Activated T-cell treated with anti-CD3 and anti-CD28 coated beads, Interleukin-2, amount 50 U/mL, for 24 hours (primary cell): ENCODE results near the gene PIP5KL1.

Experiments
- DNase-seq: peaks from one replicate; pipeline ENCODE4 v3.0.0-alpha.2; 2020
- H3K27ac Mint-ChIP-seq: 2 replicates; pipeline ENCODE4 v1.8.0; 2020; ENCODE audit warnings: mild to moderate bottlenecking, mixed read lengths
- H3K27me3 Mint-ChIP-seq: 2 replicates; pipeline ENCODE4 v1.8.0; 2020; ENCODE audit warnings: mixed read lengths
- H3K36me3 Mint-ChIP-seq: 2 replicates; pipeline ENCODE4 v1.8.0; 2020; ENCODE audit warnings: low read depth, mixed read lengths
- H3K4me1 Mint-ChIP-seq: 2 replicates; pipeline ENCODE4 v1.8.0; 2020; ENCODE audit warnings: low read depth, mixed read lengths
- H3K4me3 Mint-ChIP-seq: 2 replicates; pipeline ENCODE4 v1.8.0; 2020; ENCODE audit warnings: mild to moderate bottlenecking, moderate library complexity, mixed read lengths
- H3K9me3 Mint-ChIP-seq: 2 replicates; pipeline ENCODE4 v1.8.0; 2020; ENCODE audit warnings: mixed read lengths

The PIP5KL1 gene

DNA sequence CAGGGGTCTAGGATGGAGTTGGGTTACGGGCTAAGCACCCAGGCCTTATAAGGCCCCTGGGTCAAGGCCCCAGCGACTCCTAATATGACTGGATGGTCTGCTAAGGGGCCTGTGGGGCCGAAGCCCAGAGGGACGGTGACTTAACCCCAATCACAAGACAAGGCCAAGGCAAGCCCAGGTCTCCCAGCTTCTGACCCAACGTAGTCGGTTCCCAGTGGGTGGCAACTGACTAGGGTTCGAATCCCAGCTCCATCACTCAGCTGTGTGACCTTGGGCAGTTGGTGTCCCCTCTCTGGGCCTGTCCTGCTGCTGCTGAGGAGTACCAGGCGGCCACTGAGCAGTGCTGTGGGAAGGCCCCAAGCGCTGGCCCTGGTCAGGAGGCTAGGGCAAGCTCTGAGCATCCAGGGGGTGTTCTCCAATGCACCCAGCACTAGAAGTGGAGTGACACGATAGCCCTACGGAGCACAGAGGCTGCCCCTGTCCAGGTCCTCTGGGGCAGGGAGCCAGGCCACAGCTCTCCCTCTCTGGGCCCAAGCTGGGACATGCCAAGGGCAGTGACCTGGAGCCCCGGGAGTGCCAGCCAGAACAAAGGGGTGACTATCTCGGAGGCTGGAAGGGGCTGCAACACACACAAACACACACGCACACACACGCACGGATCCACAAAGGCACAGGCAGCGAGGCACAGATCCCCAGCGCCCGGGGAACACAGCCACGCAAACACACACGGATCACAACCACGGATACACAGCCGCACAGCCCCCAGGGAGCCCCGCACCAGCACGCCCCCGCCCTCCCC, 53.6 kb downstream of the PIP5KL1 start:
- H3K27ac Mint-ChIP-seq = peak overlapping the region; percentile 23
- peaks cover 6% of the 10 kb centered on the region for H3K27me3 Mint-ChIP-seq
- no peaks in the 10 kb centered on the region for H3K36me3 Mint-ChIP-seq
- no peak for DNase-seq
- H3K4me3 Mint-ChIP-seq = peak overlapping the region; percentile 55
- H3K4me1 Mint-ChIP-seq = peaks cover 10% of the 10 kb centered on the region
- no peaks in the 10 kb centered on the region for H3K9me3 Mint-ChIP-seq

DNA sequence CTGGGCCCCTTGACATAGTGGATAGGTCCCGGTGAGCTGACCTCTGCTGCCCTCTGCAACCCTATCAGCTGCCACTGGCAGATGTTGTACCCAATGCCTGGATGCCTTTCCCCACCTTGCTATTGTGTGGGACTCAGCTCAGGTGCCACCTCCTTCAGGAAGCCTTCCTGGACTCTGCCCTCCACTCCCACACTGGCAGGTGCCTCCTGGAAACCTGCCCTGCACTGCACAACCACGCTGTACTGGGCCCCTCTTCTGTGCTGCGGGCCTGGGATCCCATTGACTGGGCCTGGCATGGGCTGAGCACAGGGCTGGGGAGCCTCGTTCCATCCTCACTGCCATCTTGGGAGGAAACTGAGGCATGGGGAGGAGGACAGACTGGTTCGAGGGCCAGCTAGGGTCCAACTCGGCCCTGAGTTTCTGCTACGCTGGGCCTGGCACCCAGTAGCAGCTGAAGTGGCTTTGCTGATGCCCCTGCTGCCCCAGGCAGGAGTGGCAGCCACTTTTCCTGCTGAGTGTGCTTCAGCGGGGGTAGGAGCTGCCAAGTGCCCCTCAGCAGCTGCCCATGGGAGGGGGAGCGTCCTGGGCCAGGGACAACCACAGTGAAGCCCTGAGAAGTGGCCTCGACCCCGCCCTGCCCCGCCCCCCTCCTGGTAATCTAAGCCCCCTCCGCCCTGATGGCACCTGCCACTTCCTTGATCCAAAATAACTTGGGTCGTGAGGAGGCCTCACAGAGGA, 54.4 kb downstream of the PIP5KL1 start:
- DNase-seq = no peak
- Mint-ChIP-seq H3K36me3 (no peaks in the 10 kb centered on the region), H3K9me3 (no peaks in the 10 kb centered on the region), H3K4me3 (no peak overlapping the region), H3K27me3 (peaks cover 6% of the 10 kb centered on the region), H3K27ac (no peak overlapping the region), H3K4me1 (peaks cover 10% of the 10 kb centered on the region)

DNA sequence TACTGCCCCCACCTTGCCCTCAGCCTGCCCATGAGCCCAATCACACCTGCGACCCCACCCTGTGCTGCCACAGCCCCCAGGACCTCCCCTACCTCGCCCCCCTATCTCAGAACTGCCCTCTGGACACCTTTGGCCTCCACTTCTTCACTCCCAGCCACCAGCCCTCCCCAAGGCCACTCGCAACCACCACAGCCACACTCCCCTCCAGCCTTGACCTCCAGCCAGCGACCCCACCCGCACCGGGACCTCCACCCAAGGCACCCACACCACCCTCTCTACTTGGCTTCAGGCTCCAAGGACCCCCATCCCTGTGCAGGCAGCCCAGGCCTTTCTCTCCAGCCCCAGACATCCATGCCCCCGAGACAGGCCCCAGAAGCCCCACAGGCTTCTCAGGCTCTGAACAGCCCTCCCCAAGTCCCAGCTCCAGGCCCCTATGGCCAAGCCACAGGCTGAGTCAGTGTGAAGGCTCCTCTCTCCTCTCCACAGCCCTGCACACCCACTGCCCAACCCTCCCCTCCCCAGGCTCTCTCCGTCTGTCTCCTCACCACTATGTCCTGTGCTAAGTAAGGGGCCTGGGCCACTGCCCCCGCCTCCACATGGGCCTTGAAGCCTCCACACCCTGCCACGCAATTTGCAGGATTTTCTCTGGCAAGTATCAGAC, 55.1 kb downstream of the PIP5KL1 start:
- H3K27me3 Mint-ChIP-seq = peaks cover 6% of the 10 kb centered on the region
- H3K4me3 Mint-ChIP-seq = no peak overlapping the region
- no peaks in the 10 kb centered on the region for H3K36me3 Mint-ChIP-seq
- H3K9me3 Mint-ChIP-seq = no peaks in the 10 kb centered on the region
- DNase-seq = no peak
- H3K4me1 Mint-ChIP-seq = peaks cover 10% of the 10 kb centered on the region
- H3K27ac Mint-ChIP-seq = no peak overlapping the region

DNA sequence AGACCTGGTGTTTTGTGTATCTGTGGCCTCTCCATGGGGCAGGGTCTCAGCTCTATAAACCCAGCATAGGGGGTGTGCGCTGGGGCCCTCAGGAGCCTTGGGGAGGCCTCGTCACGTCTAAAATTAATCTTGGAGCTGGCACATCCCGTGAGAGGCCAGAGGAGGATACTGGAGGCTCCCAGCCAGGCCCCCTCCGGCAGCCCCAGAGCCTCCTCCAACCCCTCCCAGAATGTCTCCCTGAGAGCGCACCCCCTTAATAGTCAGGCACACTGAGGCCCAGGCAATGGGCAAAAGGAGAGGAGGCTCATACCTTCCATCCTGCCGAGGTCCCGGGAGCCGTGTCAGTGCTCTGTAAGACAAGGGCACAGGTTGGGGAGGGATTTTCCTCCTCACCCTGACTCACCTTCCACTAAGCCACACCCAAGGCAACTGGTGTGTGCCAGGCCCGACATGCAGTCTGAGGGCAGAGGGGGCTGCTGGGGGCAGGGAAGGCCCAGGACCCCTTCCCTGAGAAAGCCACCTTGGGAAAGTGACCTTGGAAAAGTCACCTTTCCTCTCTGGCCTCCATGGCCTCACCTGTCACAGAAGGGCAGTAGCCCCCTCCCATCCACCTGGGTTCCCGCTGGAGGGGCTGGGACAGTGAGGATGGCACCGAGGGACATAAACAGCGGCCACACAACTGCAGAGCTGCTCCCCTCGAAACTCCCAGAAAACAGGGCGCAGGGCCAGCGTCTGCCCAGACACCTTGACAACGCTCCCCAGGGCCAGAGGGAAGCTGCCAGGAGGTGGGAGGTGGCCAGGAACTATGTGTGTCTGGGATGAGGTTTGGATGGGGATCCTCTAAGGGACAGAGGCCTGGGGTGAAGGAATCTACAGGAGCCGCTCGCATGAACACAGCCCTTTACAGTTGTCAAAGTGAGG, 56.0 kb downstream of the PIP5KL1 start:
- Mint-ChIP-seq H3K9me3 (no peaks in the 10 kb centered on the region), H3K4me1 (peaks cover 10% of the 10 kb centered on the region), H3K4me3 (no peak overlapping the region), H3K27me3 (peaks cover 6% of the 10 kb centered on the region), H3K36me3 (no peaks in the 10 kb centered on the region), H3K27ac (no peak overlapping the region)
- DNase-seq = no peak

DNA sequence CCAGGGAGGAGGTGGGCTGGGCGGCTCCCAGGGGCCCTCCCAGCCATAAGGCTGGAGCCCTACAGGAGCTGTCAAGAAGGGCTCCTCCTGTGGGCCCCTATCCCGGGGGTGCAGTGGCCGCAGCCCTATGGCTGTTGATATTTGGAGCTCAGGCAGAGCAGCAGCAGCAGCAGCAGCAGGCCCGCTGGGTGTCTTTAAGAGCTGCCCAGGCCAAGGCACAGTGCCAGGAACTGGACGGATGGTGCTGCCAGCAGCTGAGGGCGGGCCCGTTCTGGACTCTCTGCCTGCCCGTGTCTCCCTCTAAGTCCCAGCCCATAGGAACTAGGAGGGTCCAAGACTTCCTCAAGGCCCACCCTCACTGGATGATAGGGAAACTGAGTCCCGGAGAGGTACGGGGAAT, 56.7 kb downstream of the PIP5KL1 start:
- Mint-ChIP-seq H3K9me3 (no peaks in the 10 kb centered on the region), H3K27ac (no peak overlapping the region)

DNA sequence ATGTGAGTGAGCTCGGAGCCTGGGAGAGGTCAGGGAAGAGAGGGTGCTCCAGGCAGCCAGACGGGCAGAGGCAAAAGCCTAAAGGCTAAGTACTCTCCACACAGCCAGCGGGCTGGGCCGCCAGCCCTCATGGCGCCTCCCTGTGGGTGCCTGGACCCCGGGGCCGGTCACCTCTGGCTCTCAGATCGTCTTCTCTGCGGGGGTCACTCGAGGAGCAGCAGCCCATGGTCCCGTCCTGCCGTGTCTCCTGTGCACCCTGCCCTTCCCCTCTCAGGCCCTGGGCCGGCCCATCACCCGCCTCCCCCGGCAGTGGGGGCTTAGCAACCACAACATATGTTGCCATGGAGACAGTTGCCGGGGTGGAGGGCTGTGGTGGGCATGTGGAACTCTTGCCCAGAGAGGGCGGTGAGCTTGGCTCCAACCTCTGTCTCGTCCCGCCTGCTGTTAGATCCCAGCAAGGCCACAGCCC, 57.3 kb downstream of the PIP5KL1 start:
- Mint-ChIP-seq H3K27me3 (peaks cover 6% of the 10 kb centered on the region), H3K4me3 (no peak overlapping the region), H3K36me3 (no peaks in the 10 kb centered on the region), H3K27ac (no peak overlapping the region), H3K9me3 (no peaks in the 10 kb centered on the region), H3K4me1 (peaks cover 6% of the 10 kb centered on the region)
- no peak for DNase-seq

More for the DNA sequence above, 56.7 kb downstream of the PIP5KL1 start:
- no peak overlapping the region for H3K4me3 Mint-ChIP-seq
- H3K4me1 Mint-ChIP-seq = peaks cover 10% of the 10 kb centered on the region
- peaks cover 6% of the 10 kb centered on the region for H3K27me3 Mint-ChIP-seq
- no peak for DNase-seq
- no peaks in the 10 kb centered on the region for H3K36me3 Mint-ChIP-seq

DNA sequence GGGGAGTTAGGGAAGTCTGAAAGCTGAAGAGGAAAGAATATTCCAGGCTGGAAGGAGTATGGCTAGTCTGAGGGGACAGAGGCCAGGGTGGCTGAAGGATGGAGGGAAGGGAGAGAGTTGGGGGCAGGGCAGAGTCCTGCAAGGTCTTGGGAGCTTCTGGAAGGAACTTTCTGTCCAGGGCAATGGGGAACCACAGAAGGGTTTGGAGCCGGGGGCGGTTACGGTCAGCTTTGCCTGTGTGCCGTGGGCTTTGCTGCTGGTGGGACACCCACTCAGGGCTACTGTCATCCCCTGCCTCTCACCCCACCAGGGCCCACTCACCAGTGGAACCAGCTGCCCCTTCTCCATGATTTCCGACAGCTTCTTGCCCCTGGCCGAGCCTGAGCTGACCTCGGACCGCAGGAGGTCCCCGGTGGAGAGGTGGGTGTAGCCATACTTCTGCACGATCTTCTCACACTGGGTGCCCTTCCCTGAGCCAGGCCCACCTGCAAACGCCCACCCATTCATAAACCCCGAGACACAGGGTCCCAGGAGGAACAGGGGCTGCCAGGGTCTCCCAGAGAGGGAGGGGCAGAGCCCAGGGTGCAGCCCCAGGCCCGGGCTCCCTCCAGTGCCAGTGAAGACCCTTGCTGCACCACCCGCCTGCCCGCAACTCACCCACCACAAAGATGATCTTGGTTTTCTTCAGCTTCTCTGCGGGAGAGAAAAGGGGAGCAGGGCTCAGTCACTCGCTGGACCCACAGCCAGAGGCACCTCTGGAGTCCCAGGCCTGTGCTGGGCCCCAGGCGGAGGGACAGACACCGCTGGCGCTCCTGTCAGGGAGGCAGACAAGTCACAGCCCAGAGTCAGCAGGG, 58.0 kb downstream of the PIP5KL1 start:
- Mint-ChIP-seq H3K9me3 (no peaks in the 10 kb centered on the region), H3K4me3 (no peak overlapping the region), H3K36me3 (no peaks in the 10 kb centered on the region), H3K4me1 (peaks cover 3% of the 10 kb centered on the region), H3K27ac (no peak overlapping the region), H3K27me3 (peaks cover 3% of the 10 kb centered on the region)
- DNase-seq = no peak

DNA sequence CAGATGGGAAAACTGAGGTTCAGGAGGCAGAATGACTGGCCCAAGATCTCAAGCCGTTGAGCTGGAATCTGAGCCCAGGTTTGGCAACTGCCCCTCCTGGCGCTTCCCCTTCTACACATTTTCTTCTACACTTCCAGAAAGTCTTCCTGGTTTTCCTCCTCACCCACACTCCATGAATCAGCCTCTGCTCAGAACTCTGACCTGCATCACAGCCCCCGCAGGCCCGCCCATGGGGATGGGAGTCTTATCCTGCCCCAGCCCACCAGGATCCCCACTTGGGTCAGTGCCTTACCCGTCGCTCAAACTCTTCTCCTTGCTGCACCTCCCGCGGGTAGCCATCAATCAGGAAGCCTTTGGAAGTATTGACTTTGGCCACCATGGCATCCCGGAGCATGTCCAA, 59.0 kb downstream of the PIP5KL1 start:
- no peak overlapping the region for H3K27ac Mint-ChIP-seq
- no peak overlapping the region for H3K4me3 Mint-ChIP-seq
- H3K9me3 Mint-ChIP-seq = no peaks in the 10 kb centered on the region
- H3K27me3 Mint-ChIP-seq = no peaks in the 10 kb centered on the region
- H3K4me1 Mint-ChIP-seq = no peaks in the 10 kb centered on the region
- DNase-seq = no peak
- no peaks in the 10 kb centered on the region for H3K36me3 Mint-ChIP-seq

DNA sequence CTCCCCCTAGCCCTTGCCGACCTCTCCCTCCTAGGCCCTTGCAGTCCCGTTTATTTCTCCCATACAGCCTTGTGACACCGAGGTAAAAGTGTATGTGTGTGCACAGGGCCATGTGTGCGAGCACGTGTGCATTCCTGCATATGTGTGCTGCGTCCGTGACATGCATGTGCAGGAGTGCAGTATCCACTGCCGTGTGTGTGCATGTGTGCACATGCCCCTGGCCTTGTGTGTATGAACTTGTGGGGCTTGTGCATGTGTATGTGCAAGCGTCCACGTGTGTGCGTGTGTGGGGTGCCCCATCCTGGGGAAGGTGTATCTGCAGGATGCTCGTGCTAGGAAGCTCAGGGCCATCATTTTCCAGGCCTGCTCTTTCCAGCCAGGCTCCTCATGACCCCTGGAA, 59.7 kb downstream of the PIP5KL1 start:
- H3K4me1 Mint-ChIP-seq = peaks cover 3% of the 10 kb centered on the region

More for the DNA sequence above, 59.7 kb downstream of the PIP5KL1 start:
- Mint-ChIP-seq H3K36me3 (no peaks in the 10 kb centered on the region), H3K27ac (no peak overlapping the region), H3K9me3 (no peaks in the 10 kb centered on the region), H3K27me3 (no peaks in the 10 kb centered on the region), H3K4me3 (no peak overlapping the region)
- DNase-seq = no peak
